Anterior cingulate cortex (tissue), 58 donors: ENCODE measurements around the gene FMNL1.

Experiments used
- DNase-seq, 58 donors: peaks; one replicate each; lab custom pipeline; 2025; lab: John Stamatoyannopoulos, UW

FMNL1 gene

GRCh38 chr17:45293413-45294211, 71.9 kb downstream of the FMNL1 start:
- DNase-seq = peak in 48 of 58 donors; percentile 15 to 85 (median 50)

DNA sequence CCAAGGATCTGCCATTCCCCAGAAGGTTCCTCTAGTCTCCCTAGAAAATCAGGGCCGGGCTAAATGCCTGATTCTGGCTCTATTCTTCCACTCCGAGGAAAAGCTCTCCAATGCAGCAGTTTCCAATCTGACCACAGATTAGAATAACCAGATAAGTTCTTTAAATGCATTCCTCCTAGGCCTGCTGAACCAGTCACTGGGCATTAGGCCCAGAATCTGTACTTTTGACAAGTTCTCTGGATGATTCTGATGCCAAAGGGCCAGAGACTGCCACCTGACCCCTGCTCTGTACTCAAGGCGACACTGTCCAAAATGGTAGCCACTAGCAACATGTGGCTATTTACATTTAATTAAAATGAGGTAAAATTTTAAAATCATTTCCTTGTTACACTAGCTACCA, 72.8 kb downstream of the FMNL1 start:
- DNase-seq = peak in 2 of 58 donors; percentile 16 to 23

DNA sequence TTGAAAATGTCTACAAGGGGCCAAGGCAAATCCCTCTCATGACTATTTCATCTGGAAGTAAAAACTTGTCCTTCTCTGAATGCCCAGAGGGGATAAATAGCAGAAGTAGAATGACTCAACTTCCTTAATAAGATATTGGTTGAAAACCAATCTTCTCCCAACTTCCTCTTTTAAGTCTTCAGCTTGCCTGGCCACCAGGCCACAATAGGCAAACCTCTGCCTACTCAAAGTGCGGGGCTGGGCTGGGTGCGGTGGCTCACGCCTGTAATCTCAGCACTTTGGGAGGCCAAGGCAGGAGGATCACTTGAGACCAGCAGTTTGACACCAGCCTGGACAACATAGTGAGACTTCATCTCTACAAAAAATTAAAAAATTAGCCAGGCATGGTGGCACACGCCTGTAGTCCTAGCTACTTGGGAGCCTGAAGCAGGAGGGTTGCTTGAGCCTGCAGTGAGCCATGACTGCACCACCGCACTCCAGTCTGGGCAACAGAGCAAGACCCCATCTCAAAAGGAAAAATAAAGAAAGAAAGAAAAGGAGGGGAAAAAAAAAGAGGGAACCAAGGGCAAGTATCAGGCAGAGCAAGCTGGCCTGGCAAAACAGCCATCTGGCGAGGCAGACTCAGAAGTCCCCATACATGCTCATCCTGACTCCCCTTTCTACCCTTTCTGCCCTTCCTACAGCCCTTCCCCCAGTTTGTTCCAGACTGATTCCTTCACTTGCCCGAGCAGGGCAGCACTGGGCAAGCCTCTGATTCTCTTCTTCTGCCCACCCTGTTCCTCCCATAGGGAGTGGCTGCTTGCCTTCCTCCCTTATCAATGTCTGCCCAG, 74.5 kb downstream of the FMNL1 start:
- peak in 2 of 58 donors; percentile 22 to 24 for DNase-seq

GRCh38 chr17:45296833-45297124, 75.1 kb downstream of the FMNL1 start:
- DNase-seq = no peak
